Activated CD4-positive, CD25-positive, alpha-beta regulatory T cell treated with anti-CD3 and anti-CD28 coated beads, Interleukin-2, amount 50 U/mL, for 16 hours (primary cell): ENCODE results near the gene TSPAN31.

Experiments
- DNase-seq: peaks from one replicate; pipeline ENCODE4 v3.0.0-alpha.2; 2020; ENCODE audit warnings: low read depth, low spot score

TSPAN31 gene

GRCh38 chr12:57752668-57753000, 7.8 kb downstream of the TSPAN31 start:
- no peak for DNase-seq

- DNase-seq, result no peak
These were observed 9.0 kb downstream of the TSPAN31 start for GRCh38 chr12:57753756-57754337.

DNA sequence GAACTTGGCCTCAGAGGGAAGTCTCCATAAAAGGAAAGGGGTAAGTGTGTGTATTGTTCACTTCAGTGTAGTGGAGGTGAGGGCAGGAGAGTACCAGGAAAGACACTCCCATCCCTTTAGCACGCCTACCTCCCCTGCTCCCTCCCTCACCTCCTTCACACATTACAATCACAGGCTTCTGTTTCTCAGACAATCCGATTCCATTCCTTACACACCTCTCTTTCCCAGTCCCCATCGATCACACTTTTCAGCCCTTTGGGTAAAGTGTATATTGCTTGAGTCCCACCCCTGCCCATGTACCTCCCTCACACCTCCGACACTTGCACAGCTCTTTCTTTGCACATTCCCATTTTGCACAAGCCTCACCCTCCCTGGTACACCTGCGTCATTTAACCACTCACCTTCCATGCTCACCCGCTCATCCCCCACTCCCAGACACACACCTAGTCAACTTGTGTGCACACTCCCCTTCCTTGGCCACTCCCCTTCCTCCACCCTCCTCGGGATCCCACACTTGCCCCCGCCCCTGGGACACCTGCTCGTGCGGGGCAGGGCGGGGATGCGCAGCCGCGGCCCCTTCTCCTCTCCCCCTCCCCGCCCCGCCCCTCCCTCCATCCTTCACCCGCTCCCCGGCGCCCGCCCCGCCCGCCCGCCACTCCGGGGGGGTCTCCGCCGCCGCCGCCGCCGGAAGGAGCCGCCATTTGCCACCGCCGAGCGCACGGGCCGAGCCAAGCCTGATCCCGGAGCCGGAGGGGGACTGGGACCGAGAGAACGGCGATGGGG, 9.8 kb downstream of the TSPAN31 start, which contains the start of gene MARCHF9:
TSS of gene MARCHF9 (plus strand) at position 693 of the 783 bp plus-strand sequence. CDS start 426 bp downstream, outside the sequence.
- peak; percentile 70 for DNase-seq

- DNase-seq, result no peak
These were observed 10.3 kb downstream of the TSPAN31 start for GRCh38 chr12:57755194-57755453.

- DNase-seq, result no peak
These were observed 10.9 kb downstream of the TSPAN31 start for GRCh38 chr12:57755454-57756372.

DNA sequence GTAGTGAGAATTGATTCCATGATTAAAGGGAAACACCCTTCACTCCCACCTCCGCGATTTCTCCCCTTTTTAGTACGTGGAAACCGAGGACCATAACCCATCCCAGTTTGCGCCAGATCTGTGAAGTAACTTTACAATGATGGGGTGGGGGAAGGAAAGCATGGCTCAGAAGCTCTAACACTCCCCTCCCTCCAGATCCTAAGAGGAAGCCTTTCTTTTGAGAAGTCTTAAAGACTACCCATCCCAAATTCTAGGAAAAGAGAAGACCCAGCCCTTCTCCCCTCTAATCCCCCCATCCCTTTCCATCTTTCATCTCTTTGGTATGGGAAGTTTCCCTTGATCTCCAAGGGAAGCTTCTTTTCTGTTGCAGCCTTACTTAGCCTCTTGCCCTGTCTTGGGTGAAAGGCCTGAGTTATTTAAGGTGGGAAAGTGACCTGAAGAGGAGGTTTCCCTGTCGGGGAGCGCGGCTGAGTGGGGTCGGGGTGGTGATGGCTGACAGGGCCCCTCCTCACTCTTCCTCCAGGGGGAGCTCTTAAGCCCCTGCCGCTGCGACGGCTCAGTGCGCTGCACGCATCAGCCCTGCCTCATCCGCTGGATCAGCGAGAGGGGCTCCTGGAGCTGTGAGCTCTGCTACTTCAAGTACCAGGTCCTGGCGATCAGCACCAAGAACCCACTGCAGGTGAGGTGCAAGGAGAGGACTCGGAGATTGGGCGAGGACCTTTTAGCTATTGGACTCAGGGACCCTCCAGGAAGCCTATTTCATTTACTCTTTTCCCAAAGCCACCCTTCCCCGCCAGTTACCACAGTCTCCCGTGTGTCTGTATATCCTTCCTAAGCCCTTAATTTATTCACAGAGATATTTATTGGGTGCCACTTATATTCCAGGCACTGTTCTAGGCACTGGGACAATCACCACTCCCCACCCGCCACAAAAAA, 11.8 kb downstream of the TSPAN31 start:
- peak; percentile 31 for DNase-seq

DNA sequence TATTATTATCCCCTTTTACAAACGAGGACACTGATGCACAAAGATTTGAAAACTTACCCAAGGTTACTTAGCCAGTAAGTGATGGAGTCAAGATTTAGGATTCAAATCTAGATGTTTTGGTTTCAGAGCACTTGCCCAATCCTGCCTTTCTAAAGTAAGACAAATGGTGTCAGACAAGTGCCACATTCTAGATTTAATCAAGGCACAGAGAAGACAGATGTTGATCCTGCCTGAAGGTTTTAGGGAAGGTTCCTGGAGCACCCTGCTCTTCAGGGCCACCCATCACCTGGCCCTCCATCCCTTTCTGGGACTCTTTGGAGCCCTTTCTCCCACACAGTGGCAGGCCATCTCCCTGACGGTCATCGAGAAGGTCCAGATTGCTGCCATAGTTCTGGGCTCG, 12.9 kb downstream of the TSPAN31 start:
- no peak for DNase-seq

DNA sequence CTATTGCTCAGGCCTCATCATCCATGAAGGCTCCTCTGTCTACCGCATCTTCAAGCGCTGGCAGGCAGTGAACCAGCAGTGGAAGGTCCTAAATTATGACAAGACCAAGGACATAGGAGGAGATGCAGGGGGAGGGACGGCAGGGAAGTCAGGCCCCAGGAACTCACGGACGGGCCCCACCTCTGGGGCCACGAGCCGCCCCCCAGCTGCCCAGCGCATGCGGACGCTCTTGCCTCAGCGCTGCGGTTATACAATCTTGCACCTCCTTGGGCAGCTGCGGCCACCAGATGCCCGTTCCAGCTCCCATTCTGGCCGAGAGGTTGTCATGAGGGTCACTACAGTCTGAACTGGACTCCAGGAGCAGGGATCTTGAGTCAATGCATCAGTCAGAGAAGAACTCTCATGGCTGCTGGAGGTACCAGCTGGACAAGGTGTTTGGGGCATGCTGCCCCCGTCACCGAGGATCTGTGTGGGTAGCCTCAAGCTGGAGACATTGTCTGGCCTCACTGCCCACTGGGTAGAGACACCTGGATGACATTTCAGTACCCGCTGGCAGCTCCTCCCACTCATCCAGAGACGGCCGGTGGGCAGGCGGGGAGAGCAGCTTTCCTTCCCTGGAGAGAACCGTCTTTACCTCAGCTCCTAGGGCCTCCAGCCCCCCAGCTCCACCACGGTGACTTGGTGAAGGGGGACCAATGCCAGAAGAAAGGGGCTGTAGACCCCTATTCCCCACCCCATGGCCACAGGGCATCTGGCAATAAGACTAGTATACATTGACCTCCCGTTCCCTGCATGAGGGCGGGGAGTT, 13.9 kb downstream of the TSPAN31 start:
- DNase-seq, result no peak

GRCh38 chr12:57759360-57759980, 14.6 kb downstream of the TSPAN31 start:
- DNase-seq, result no peak

DNA sequence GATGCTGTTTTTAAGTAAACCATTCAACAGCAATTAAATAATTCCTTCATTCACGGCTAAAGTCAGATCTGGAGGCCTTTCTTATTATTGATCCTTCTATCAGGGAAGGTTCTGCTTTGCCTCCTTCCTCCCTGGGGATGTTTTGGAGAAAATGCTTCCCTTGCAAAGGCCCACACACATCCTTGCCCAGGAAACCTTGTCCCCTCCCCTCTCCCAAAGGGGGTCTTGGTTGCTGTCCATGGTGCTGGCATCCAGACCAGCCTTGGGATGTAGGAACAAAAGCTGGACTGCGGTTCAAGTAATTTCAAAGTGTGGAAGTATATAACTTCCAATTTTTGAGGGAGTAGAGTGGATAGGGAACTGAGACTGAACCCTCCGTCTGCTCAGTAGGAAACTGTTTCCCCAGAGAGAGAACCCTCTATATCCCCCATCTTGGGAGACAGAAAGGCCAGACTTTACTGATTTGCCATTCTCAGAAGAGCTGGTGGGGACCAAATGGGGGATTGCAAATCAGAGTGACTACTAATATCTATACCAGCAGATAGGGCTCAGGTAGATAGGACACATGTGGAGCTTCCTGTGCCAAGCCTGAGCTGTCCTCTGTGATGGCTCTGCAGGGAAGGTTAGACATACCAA, 15.6 kb downstream of the TSPAN31 start:
- no peak for DNase-seq

GRCh38 chr12:57761391-57761998, 16.7 kb downstream of the TSPAN31 start:
- no peak for DNase-seq

GRCh38 chr12:57762463-57762862, 17.6 kb downstream of the TSPAN31 start:
- no peak for DNase-seq

- DNase-seq, result no peak
These were observed 19.2 kb downstream of the TSPAN31 start for GRCh38 chr12:57763881-57764661.

DNA sequence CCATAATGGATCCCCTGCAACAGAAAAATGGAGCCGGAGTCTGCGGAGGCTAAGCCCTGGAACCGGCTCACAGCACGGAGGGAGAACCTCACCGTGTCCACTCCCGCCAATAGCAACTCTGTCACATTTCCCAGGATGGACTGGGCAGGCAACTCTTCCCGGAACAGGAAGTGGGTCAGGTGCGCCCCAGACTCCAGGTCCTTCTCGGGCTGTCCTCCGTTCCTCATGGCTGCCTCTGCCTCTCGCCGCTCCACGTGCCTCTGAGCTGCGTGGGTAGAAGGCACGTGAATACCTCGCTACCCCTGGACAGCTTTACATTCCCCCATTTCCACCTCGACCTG, 19.8 kb downstream of the TSPAN31 start:
- no peak for DNase-seq

- DNase-seq, result no peak
These were observed 20.3 kb downstream of the TSPAN31 start for GRCh38 chr12:57765003-57765697.

GRCh38 chr12:57765698-57766463, 21.0 kb downstream of the TSPAN31 start:
- DNase-seq, result no peak
